HCT116 (cell line): Measurements from ENCODE around the gene NPL.

Experiments used
- EZH2 ChIP-seq: fragments of 200-600 bp; sonication (generic); IDR thresholded peaks from 2 replicates; pipeline ENCODE4 v1.6.1; 2017; ENCODE audit warnings: antibody characterized with exemption, mixed run types
- EZH2phosphoT487 ChIP-seq: fragments of 200-600 bp; IDR thresholded peaks from 2 replicates; pipeline ENCODE4 v1.6.1; 2018; ENCODE audit warnings: antibody characterized with exemption, borderline replicate concordance
- POLR2A ChIP-seq: IDR thresholded peaks from 2 replicates; pipeline ENCODE4 v1.7.0; 2011; ENCODE audit warnings: borderline replicate concordance; ENCODE audit not compliant: insufficient read depth, insufficient read length; ENCODE audit errors: extremely low read depth
- POLR2AphosphoS5 ChIP-seq: IDR thresholded peaks from 2 replicates; pipeline ENCODE4 v1.6.1; 2011; ENCODE audit warnings: mild to moderate bottlenecking, low read depth, low read length, moderate library complexity
- RAD21 ChIP-seq: IDR thresholded peaks from 2 replicates; pipeline ENCODE4 v1.6.1; 2012; ENCODE audit warnings: low read depth, mild to moderate bottlenecking
- TF ChIP-seq, protein P1 (sequence below), 3 experiments: fragments of 200-600 bp in 1 of 3; sonication (generic) in 1 of 3; IDR thresholded peaks in 2 of 3; conservative IDR thresholded peaks in 1 of 3; 2 replicates each; pipeline ENCODE4 v1.5.1; 2012 to 2017; ENCODE audit warnings: low read depth in 2 of 3, low read length in 2 of 3, antibody characterized with exemption in 1 of 3, borderline replicate concordance in 1 of 3, control low read depth in 1 of 3, mild to moderate bottlenecking in 1 of 3, mixed read lengths in 1 of 3, mixed run types in 1 of 3, moderate library complexity in 1 of 3; ENCODE audit not compliant: insufficient read depth in 1 of 3

DNA sequence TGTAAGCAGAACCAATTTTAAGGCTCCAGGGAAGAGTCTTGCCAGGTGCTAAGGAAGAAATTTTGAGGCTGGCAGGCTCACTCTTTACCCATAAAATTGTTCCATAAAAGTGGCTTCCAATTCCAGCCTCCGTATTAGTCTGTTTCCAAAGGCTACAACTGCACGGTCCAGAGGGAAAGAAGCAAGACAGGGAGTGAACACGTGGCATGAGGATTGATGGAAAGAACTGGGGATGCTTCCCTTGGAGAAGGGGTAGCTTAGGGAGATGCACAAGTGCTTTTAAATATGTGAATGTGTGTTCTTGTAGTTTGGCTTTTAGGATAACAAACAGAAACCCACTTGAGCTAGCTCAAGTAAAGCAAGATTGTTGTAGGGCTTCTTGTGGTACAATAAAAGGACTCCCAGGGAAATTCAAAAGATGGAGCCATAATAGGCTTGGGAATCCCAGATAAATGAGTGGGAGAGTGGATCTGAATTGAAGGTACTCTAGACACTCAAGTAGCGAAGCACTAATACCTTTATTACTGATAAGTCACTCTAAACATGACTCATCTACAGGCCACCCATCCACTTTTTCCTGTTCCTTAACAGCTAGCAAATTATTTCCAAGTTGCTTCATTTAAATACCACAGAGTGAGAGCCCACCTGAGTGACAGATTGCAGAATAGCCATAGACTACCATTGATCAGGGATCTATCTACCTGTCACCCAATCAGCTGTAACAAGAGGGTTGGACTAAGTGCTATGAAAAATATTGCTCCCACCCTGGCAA is 34.8 kb upstream of the NPL start:
- TF ChIP-seq POLR2AphosphoS5 (no peak), EZH2phosphoT487 (no peak), POLR2A (no peak), RAD21 (no peak), EZH2 (no peak)
- TF ChIP-seq, protein P1, sequence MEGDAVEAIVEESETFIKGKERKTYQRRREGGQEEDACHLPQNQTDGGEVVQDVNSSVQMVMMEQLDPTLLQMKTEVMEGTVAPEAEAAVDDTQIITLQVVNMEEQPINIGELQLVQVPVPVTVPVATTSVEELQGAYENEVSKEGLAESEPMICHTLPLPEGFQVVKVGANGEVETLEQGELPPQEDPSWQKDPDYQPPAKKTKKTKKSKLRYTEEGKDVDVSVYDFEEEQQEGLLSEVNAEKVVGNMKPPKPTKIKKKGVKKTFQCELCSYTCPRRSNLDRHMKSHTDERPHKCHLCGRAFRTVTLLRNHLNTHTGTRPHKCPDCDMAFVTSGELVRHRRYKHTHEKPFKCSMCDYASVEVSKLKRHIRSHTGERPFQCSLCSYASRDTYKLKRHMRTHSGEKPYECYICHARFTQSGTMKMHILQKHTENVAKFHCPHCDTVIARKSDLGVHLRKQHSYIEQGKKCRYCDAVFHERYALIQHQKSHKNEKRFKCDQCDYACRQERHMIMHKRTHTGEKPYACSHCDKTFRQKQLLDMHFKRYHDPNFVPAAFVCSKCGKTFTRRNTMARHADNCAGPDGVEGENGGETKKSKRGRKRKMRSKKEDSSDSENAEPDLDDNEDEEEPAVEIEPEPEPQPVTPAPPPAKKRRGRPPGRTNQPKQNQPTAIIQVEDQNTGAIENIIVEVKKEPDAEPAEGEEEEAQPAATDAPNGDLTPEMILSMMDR (IDR thresholded peaks at IDR 0.05 in 2 of 3, conservative IDR thresholded peaks at IDR 0.05 in 1 of 3; ENCODE audit: borderline replicate concordance in 1 of 3, insufficient read depth in 1 of 3, low read depth in 2 of 3, low read length in 2 of 3), result no peak
